ACHN (cell line): ENCODE results near the gene CDC26.
A peak's percentile ranks its signal among the peaks of the same experiment; 100 is the strongest.

ENCODE experiments used
- DNase-seq: peaks from one replicate; pipeline ENCODE4 v3.0.0-alpha.2; 2015
- in situ Hi-C: cut with HindIII; loops from 2 replicates; pipeline ENCODE4 v1.10.0; 2017; ENCODE audit warnings: low sequenced_read_pairs, low pct_ligation_motif_present, low pct_unique_long_range_greater_than_20kb

The CDC26 gene

DNA sequence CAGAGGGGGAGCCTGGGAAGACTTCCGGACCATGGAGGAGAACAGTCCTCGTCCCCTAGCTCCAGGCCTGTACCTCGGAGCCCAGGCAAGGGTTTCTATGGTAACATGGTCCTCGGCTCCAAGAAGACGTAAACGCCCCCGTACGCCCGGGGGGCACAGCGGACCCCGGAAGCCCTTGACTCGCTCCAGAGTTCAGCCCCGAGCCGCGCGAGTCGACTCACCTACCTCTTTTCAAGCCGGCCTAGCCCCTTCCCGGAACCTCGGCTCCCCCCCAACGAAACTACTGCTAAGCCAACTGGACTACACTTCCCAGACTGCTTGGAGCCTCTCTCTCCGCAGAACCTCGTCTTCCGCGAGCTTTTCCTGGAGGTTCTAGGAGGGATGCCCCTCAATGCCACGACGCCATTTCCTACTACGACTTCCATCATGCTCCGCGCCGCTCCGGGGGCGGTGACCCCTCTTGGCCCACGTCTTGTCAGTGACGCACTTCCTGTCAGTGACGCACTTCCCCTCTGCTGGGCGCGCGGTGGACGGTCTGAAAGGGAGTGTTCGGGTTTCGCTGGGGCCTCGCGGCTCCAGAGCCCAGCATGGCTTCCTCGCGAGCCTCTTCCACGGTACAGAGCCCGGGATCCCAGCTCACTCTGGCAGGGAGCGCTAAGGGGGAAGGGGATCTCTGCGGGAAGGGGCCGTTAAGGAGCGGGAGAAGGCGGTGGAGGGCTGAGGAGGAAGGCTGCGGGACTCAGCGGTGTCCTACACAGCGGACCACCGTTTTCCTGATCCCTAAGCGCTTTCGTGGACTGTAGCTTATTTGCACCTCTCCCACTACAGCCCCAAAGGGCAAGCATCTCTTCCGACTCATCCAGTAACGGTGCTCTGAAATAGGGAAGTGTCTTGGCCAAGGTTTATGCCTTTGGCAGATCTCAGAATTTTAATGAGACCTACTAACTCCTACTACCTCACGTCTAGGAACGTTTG, at the start of gene CDC26, which contains the start of gene PRPF4:
Gene CDC26, minus strand, starts transcription at position 416 of the 975 bp plus-strand sequence. CDS start 3,065 bp downstream, outside the sequence.
Gene PRPF4, plus strand, starts transcription at position 502 of the 975 bp plus-strand sequence. Its CDS starts 86 bp downstream, at position 588.
- DNase-seq = peak; percentile 97
- in situ Hi-C loops = no loop called here

DNA sequence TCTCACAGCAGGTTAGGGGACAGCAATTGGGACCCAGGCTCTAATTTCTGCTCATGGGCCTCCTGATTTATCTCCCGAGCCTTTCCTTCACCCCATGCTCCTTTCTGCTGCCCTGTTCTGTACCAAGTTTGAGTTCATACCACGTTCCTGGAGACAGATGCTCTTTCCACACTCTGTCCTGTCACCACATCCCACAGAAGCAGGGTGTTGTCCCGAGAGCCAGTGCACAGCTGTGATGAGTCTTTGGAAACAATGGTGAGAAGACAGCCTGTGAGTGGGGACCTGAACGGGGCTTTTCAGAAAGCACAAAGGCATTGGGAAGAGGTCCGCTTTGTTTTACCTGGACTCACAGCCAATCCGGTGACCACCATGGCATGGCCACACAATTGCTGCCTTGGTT, 47.3 kb upstream of the CDC26 start:
- DNase-seq = no peak
- in situ Hi-C loops = no loop called here

DNA sequence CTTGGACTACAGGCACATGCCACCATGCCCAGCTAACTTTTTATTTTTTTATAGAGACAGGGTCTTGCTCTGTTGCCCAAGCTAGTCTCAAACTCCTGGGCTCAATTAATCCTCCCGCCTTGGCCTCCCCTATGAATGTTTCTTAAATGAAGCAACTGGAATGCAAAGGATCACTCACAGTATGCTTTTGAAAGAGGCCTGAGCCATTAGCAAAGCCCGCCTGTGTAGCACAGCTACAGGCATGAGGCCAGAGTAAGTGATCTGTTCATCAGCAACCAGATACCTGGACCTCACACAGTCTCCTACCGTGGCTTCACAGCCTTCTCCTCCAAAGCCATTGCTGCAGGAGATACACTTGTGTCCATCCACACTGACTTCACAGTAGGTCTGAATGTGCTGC, 44.7 kb upstream of the CDC26 start:
- DNase-seq = no peak
- in situ Hi-C loops = no loop called here

DNA sequence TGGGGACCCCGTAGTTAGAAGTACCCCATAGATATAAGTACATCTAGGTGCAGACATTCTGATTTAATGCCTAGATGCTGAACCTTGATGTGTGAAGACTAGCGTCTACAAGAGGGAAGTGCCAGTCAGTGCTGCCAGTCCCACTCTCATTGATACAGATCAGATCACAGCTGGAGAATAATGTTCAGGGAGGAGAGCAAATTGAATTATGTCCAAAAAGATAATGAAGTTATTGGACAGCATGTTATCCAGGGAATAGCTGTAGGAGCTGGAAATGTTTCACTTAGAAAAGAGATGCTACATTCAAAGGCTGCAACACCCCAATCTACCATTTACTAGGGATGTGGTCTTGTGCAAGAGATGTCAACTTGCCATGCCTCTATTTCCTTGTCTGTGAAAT, 43.7 kb upstream of the CDC26 start:
- DNase-seq = no peak
- in situ Hi-C loops = no loop called here

DNA sequence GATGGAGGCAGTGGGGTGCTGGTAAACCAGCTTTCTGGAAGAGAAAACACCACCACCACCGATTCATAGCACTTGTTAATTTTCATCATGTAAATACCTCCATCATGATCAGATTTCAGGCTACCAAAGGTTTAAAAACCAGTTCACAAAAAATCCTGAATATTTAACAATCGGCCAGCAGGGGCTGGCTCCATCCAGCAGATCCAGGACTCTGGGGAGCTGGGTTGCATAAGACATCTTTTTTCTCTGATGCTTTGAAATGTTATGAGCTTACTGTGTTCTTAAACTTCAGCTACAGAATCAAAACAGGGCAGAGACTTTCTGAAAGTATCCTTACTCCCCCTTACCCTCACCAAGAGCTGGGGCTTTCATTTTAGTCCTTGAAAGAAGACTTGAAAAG, 42.4 kb upstream of the CDC26 start:
- in situ Hi-C loops = no loop called here
- no peak for DNase-seq

DNA sequence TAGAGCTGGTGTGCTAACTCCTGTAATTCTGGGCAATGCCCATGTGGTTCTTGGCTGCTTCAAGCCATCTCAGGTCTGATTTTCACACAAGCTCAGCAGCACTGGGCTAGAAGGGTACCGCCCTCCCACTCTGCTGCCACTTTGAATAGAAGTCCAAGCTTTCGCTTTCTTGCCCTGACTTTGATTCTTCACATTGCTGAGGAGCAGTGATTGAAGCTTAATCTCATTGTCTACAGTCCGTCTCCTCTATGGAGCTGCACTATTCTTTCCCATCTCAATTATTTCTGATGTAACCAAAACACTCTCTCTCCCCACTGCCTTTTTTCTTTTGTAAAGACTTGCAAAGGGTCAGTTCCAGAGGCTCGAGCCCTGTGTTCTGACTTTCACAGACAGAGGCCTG, 40.7 kb upstream of the CDC26 start:
- in situ Hi-C loops = no loop called here
- DNase-seq = no peak

DNA sequence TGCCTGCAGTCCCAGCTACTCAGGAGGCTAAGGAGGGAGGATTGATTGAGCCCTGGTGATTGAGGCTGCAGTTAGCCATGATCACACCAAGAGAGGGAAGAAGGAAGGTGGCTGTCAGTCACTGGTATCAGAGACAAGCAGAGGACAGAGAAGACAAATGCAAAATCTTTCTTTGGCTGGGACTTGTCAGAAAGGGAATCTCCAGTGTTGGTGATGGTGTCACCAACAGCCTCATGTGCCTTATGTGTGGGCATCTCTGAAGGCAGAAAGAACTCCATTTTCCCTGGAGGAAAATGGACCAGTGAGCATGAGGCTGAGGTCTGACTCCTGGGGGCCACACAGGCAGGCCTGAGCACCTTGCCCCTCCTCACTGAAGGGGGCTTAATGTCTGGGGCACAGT, 39.9 kb upstream of the CDC26 start:
- in situ Hi-C loops = no loop called here
- DNase-seq = no peak

DNA sequence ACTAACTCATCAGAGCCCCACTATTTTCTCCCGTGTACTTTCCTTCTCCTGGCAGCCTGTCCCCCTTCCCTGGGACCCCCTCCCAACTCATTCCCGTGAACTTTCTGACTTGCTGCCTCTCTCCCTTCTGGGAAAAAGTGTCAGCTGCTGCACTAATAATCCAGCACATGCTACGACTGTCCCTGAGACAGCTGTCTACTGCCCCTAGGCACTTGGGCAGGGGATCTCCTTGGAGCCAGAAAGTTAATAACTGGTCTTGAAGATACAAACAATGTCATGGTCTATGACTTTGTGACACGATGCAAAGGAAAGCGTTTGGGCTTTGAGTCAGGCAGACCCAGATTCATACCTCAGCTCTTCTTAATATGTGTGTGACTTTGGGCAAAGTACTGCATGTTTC, 37.9 kb upstream of the CDC26 start:
- no peak for DNase-seq
- in situ Hi-C loops = no loop called here

DNA sequence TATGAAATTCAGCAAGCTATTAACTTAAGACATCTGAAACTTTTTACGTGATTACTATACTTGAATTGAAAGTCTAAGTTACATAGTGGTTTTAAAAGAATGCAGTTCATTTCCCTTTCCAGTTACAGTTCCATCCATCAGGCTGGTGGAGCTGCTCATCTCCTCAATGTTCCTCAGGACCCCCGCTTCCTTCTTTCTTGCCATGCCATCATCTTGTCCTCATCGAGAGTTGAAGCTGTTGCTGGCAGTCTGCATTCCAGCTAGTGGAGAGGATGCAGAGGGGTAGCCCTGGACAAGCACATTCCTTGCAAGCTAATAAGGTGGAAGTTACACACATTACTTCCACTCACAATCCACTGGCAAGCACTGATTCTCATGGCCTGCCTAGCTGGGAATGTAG, 36.6 kb upstream of the CDC26 start:
- in situ Hi-C loops = no loop called here
- DNase-seq = no peak

DNA sequence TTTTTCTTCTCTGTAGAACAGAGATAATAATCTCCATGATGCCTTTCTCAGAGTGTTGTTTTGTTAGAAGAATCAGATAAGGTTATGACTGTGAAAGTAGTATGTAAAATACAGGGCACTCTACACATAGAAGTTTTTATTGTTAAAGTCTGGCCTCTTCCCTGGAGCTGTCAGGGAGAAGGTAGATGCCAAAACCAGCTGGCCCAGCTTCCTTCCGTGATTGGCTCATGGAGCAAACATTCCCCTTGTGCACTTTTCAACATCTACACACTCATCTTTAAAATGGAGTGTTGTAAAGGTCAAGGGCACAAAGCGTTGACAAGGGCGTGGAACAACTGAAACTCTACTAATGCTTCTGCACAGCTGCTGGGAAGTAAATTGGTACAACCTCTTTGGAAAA, 35.2 kb upstream of the CDC26 start:
- in situ Hi-C loops = no loop called here

DNA sequence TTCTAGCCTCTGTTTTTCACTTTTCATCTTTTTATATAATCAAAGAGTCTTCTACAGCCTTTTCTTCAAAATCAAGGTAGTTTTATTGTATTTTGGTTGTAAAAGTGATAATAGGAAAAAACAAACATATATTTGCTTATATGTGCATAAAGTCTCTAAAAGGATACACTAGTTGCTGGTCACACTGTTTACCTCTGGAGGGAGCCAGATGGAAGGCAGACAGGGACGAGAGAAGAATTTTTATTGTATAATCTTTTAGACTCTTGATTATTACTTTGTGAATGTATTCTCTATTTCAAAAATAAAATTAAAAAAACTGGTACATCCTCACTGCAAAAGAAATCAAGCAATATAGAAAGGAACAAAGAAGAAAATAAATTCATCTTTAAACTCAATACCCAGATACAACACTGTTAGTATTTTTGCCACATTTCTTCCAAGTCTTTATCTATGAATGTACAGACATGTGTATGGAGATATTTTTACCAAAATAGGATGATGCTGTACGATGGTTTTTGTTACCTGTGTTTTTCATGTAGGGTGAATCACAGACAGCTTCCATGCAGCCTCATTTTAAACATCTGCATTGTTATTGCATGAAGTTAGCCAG, 33.9 kb upstream of the CDC26 start:
- DNase-seq = peak; percentile 45
- in situ Hi-C loops = no loop called here

More for the DNA sequence above, 35.2 kb upstream of the CDC26 start:
- DNase-seq = no peak

DNA sequence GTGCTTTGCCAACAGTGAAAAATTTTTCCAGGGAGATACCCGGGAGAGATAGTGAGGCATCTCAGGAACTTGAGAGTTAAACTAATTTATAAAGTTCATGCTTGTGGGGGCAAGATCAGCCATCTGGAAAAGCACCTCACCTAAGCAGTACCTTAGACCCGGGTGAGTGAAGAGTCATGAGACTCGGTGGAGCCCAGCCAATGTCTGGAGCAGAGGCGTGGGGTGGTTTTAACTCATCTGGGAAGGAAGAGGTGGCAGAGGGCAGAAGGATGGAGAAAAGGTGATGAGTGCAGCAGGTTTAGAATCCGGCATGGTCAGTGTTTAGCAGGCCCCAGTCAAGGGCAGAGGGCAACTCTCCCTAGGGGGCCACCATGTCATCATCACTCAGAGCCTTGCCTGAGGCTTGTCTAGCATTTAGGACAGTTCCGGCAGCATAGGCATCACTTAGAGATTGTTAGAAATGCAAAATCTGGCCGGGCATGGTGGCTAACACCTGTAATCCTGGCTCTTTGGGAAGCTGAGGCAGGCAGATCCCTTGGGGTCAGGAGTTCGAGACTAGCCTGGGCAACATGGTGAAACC, 32.1 kb upstream of the CDC26 start:
- DNase-seq = no peak
- in situ Hi-C loops = no loop called here

DNA sequence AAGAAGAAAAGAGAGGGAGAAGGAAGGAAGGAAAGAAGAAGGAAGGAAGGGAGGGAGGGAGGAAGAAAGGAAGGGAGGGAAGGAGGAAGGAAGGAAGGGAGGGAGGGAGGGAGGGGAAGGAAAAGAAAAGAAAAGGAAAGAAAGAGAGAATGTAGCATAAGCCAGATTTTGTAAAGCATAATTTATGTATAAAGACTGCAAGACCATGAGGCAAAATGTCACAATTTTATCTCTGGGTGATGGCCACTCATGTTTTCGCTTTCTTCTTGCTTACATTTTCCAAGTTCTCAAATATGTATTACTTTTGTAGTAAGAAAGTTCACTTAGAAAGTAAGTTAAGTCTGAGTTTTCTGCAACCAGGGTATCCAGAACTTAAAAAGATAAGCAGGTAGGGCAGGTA, 31.2 kb upstream of the CDC26 start:
- in situ Hi-C loops = no loop called here
- DNase-seq = no peak

DNA sequence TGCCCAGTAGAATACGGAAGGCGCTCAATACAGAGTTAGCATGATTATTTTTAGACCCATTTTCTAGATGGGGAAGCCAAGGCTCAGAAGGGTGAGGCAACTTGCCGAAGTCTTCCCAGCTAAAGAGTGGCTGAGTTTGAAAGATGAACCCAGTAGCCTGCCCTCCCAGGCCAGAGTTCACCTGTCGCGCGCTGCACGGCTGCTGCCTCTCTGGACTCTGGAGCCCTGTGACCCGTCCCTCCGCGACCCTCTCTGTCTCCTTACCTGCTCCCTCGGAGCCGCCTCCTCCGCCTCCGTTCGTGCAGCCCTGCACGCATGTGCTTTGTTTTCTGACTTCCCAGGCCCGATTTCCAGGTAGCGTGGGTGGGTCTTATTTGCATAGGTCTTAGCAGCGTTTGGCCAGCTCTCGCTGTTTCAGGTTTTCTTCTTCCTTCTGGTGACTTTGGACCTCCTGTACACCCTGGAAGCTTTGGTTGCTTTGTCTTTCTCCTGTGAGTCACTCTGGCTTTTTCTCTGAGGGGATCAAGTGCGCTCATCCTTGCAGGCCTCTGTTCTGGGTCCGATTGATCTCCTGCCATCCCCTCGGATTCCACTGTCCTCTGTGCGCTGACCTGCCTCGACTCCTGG, 27.5 kb upstream of the CDC26 start, which contains the start of gene RNF183:
Gene RNF183, minus strand, starts transcription at position 585 of the 627 bp plus-strand sequence. CDS start 5,192 bp downstream, outside the sequence.
- in situ Hi-C loops = no loop called here
- DNase-seq = no peak

DNA sequence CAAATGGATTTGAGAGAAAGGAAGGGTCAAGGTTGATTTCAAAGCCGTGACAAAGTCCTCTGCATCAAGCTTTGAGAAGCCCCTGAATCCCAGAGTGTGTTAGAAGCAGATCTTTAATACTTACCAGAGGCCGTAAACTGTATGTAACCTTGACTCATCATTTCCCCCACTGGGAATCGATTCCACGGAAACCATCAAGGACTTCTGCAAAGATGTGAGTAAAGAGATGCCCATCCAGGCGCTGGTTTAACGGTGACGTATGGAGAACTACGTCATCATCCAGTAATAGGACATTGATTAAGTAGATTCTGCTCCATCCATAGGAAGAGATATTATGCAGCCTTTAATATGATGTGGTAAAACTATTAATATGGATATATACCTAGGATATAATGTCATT, 26.2 kb upstream of the CDC26 start:
- in situ Hi-C loops = no loop called here
- no peak for DNase-seq

DNA sequence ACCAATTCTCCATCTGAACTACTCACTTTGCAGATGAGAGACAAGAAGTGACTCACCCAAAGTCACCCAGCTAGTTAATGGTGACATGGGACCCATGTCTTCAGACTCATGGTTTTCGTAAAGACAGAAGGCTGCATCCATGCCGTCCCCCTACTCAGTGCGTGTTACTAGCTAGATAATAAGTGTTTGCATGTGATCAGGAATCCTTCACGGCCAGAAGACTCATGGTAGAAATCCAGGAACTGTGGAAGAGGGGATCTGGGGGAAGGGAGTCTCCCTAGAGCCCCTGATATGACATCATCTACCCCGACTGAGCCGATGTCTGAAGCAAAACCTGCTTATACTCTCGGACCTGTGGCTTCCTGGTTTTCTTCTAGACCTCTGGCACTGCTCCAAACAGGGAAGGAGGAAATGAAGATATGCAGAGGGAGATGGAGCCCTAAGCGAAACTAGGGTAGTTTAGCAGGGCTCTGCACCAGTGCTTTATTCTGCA, 24.5 kb upstream of the CDC26 start:
- no peak for DNase-seq
- in situ Hi-C loops = no loop called here

DNA sequence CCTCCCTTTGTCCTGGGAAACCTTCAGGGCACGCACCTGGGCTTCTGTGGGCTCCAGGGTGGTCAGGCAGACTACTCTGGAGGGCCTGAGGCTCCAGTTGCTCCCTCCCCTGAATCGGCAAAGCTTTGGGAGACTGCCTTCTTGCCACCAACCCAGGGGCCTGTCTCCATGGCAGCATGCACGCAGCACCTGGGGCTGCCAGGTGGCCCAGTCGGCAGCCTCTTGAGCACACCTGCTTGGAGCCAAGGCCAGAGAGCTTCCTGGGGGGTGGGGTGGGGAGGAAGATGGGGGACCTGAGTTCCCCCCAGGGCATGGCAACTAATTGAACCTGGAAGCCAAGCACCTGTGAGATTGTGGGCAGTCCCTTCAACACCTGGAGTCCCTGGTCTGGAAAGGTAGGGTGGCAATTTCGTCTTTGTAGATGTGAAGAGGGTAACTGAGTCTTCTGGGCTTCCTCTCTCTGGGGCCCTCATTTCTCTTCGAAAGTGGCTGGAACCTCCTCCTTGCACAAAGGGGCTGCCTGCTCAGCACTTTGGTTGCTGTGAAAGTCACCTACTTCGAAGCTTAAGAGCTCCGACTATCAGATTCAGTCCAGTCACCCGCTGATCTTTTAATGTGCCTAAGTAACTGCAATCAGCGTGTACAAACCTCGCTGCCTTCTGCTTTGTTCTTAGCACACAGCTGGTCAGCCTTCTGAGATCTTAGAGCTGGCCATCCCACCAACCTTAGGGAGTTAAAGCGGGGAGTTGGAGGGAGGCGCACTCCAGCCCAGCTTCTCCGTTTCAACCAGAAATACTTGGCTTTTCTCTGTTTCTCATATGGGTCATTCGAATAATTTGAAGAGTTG, 23.8 kb upstream of the CDC26 start:
- no peak for DNase-seq

DNA sequence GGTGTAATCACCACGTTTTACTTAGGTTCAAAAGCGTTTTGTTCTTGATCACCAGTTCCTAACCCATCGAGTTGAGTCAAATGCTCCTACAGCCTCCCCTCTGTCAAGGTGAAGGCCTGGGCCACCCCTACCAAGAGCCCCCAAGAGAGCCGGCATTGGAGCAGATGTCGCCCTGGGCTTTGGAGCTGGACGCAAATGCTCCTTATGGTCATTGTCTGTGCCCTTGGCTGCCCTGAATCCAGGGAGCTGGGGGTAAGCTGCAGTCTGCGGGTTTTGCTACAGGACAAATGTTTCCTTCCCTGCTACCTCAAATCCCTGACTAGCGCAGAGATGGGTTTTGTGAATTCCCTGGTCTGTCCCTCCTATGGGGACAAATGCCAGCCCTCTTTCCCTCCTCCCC, 22.9 kb upstream of the CDC26 start:
- in situ Hi-C loops = no loop called here
- no peak for DNase-seq

More for the DNA sequence above, 23.8 kb upstream of the CDC26 start:
- in situ Hi-C loops = no loop called here
